HL-60 (cell line): ENCODE results near the gene TMEM151B.

Source experiments
- DNase-seq, 2 experiments: peaks; one replicate each; pipeline ENCODE4 v3.0.0-alpha.2; 2010 to 2020; ENCODE audit warnings: low read depth in 1 of 2, low spot score in 1 of 2
- H3K27ac ChIP-seq: fragments of 250-450 bp; sonication (Bioruptor Pico); replicated peaks from 2 replicates; pipeline ENCODE4 v1.5.1; 2020; ENCODE audit warnings: mild to moderate bottlenecking, moderate library complexity
- H3K27me3 ChIP-seq: fragments of 250-450 bp; sonication (Bioruptor Pico); 2 replicates; pipeline ENCODE4 v1.5.1; 2021; ENCODE audit warnings: mild to moderate bottlenecking, moderate library complexity; ENCODE audit not compliant: insufficient read depth, poor library complexity, severe bottlenecking
- H3K4me3 ChIP-seq: replicated peaks from 2 replicates; pipeline ENCODE4 v1.5.1; 2011; ENCODE audit warnings: mild to moderate bottlenecking, control low read depth, low read length; ENCODE audit not compliant: insufficient read depth
- GABPA ChIP-seq: IDR thresholded peaks from 2 replicates; pipeline ENCODE4 v1.6.1; 2012; ENCODE audit warnings: low read depth
- POLR2AphosphoS5 ChIP-seq: IDR thresholded peaks from 2 replicates; pipeline ENCODE4 v1.6.1; 2012; ENCODE audit warnings: low read depth
- SPI1 ChIP-seq: IDR thresholded peaks from 2 replicates; pipeline ENCODE4 v1.6.1; 2012; ENCODE audit warnings: low read depth, mild to moderate bottlenecking, borderline replicate concordance
- TF ChIP-seq, protein P1 (sequence below): IDR thresholded peaks from one replicate; pipeline ENCODE4 v1.5.1; 2011; ENCODE audit warnings: low read length, control low read depth, inconsistent platforms; ENCODE audit not compliant: insufficient read depth
- TF ChIP-seq, protein P2 (sequence below): IDR thresholded peaks from 2 replicates; pipeline ENCODE4 v1.6.1; 2012; ENCODE audit warnings: low read depth; ENCODE audit not compliant: insufficient replicate concordance

Gene TMEM151B

DNA sequence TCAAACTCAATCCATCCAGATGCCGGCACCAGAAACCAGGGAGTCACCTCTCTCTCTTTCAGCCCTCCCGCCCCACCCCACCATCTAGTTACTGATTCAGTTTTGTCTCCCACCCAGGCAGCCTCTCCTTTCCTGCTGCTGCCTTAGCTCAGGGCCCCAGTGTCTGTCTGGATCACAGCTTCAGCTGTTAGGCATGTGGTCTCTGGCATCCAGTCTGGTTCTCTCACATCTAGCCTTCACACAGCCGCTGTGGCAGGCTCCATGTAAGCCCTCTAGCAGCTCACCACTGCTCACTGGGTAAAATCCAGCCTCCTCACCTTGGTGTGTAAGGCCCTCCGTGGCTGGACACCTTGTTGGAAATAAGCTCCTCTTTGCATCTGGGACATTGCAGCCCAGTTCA lies 21.6 kb downstream of the TMEM151B start:
- TF ChIP-seq, protein P1, sequence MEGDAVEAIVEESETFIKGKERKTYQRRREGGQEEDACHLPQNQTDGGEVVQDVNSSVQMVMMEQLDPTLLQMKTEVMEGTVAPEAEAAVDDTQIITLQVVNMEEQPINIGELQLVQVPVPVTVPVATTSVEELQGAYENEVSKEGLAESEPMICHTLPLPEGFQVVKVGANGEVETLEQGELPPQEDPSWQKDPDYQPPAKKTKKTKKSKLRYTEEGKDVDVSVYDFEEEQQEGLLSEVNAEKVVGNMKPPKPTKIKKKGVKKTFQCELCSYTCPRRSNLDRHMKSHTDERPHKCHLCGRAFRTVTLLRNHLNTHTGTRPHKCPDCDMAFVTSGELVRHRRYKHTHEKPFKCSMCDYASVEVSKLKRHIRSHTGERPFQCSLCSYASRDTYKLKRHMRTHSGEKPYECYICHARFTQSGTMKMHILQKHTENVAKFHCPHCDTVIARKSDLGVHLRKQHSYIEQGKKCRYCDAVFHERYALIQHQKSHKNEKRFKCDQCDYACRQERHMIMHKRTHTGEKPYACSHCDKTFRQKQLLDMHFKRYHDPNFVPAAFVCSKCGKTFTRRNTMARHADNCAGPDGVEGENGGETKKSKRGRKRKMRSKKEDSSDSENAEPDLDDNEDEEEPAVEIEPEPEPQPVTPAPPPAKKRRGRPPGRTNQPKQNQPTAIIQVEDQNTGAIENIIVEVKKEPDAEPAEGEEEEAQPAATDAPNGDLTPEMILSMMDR: no peak
- TF ChIP-seq POLR2AphosphoS5 (no peak), GABPA (no peak), SPI1 (no peak)
- TF ChIP-seq, protein P2, sequence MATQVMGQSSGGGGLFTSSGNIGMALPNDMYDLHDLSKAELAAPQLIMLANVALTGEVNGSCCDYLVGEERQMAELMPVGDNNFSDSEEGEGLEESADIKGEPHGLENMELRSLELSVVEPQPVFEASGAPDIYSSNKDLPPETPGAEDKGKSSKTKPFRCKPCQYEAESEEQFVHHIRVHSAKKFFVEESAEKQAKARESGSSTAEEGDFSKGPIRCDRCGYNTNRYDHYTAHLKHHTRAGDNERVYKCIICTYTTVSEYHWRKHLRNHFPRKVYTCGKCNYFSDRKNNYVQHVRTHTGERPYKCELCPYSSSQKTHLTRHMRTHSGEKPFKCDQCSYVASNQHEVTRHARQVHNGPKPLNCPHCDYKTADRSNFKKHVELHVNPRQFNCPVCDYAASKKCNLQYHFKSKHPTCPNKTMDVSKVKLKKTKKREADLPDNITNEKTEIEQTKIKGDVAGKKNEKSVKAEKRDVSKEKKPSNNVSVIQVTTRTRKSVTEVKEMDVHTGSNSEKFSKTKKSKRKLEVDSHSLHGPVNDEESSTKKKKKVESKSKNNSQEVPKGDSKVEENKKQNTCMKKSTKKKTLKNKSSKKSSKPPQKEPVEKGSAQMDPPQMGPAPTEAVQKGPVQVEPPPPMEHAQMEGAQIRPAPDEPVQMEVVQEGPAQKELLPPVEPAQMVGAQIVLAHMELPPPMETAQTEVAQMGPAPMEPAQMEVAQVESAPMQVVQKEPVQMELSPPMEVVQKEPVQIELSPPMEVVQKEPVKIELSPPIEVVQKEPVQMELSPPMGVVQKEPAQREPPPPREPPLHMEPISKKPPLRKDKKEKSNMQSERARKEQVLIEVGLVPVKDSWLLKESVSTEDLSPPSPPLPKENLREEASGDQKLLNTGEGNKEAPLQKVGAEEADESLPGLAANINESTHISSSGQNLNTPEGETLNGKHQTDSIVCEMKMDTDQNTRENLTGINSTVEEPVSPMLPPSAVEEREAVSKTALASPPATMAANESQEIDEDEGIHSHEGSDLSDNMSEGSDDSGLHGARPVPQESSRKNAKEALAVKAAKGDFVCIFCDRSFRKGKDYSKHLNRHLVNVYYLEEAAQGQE: no peak
- no peak overlapping the region for H3K27ac ChIP-seq
- H3K4me3 ChIP-seq: no peak overlapping the region
- no peak for DNase-seq
- H3K27me3 ChIP-seq: peaks cover 29% of the 10 kb centered on the region

DNA sequence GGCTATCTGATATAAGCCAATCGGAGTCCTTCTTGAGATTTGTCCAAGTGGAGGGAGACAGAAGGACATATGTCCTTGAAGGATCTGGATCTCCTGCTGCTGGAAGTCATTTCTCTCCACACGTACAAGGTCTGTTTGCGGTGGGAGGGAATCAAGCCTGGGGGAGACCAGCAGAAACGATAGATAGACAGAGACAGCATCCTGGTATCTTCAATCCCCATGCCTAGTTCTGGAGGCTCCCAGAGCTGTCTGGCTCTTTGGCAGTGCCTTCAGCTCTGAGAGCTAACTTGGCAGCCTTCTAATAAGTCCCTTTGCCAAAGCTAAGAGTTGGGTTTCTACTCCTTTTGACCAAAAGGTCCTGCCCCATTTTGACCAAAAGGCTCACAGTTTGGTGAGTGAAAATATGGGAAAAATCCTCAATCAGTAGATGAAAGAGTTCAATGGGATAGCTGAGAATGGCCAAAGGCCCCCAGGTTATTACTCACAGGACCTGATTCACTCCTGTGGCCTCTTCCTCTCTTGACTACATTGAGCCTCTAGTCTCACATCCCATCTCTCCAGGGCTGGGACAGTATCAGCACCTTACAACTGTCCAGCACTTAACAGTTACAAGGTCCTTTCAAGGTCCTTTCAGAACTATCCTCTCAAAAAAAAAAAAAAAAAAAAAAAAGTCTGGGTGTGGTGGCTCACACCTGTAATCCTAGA lies 22.6 kb downstream of the TMEM151B start:
- Histone ChIP-seq H3K4me3 (no peak overlapping the region), H3K27me3 (peaks cover 36% of the 10 kb centered on the region), H3K27ac (no peak overlapping the region)
- DNase-seq: no peak
- no peak for TF ChIP-seq GABPA
- no peak for TF ChIP-seq SPI1

DNA sequence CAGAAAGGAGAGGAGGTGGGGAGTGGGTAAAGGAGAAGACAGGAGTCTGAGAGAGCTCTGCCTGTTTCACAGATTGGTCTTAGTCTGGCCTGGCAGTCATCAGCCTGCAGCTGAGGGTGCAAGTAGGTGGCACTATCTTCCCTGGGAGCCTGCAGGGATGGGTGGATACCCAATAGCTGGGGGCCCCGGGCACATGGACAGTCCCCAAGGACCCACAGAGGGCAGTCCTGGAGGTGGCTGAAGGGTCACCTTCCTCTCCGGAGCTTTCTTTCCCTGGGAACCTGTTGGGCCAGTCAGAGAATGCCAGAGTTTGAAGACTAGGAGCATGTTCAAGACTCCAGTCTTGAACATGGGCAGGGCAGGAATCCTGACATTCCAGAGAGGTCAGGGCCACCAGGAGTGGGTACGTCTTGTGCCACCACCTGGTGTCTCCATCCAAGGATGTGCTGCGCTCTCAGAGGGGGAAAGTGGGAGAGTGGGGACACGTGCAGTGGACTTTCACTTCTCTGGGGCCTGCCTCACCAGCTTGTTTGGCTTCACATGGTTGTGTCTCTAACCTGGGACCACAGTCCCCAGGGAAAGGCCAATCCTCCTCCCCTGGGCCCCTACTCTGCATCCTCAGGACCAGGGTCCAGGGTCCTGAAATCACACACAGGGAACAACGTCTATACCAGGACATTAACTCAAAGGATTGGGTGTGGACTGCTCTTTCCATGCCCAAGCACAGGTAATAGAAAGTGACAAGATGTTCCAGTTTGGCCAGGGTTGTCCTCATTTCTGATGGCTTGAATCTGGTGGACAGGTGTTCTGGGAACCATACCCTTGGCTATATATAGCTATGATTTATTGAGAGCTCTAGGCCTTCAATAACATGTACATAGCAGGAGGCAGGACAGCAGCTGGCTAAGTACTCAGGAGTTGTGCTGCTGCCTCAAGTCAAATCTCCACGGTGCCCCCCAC lies 24.9 kb downstream of the TMEM151B start:
- no peak for TF ChIP-seq SPI1
- no peak for TF ChIP-seq GABPA
- no peak for TF ChIP-seq POLR2AphosphoS5
- TF ChIP-seq, protein P2: no peak
- TF ChIP-seq, protein P1: no peak
- peaks cover 27% of the 10 kb centered on the region for H3K27me3 ChIP-seq
- H3K4me3 ChIP-seq: no peak overlapping the region
- no peak for DNase-seq
- no peak overlapping the region for H3K27ac ChIP-seq
